ENCODE data around the gene RDH14. TPM values are rescaled to one million over a fixed set of nuclear protein-coding genes. Genes with fewer than 3 reads are reported as not detected.

The RDH14 gene
- total and polyA plus RNA-seq, 2 experiments from 2014 or later, result 38.1 to 40.6 TPM

DNA sequence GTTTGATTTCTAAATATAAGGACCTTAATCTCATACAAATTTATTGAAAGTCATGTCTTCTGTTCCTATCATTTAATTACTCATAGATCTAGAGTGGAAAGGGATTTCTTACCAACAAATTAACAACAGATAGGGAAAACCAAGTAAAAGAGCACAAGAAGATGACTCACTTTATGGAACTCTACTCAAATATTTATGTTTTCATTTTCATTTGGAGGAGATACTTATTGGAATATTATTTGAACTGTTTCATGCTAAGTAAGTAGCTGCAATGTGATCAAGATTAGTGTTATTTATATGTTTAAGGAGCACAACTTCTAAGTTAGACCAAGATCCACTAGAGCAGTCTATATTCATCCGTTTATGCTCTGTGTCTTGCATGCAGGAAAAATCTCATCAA is 27.6 kb upstream of the RDH14 start:
- TF ChIP-seq POLR2AphosphoS5 (IDR thresholded peaks at IDR 0.05; ENCODE audit: low read depth) (no peak), ETS1 (IDR thresholded peaks at IDR 0.05) (no peak), STAT1 (IDR thresholded peaks at IDR 0.05; ENCODE audit: unreplicated experiment) (no peak), EZH2 (IDR thresholded peaks at IDR 0.05; ENCODE audit: low read depth, unreplicated experiment) (no peak), ZNF114 (CRISPR knock-in tag; IDR thresholded peaks at IDR 0.05) (no peak), NANOG (IDR thresholded peaks at IDR 0.05; ENCODE audit: borderline replicate concordance) (no peak), ZNF331 (CRISPR knock-in tag; IDR thresholded peaks at IDR 0.05; ENCODE audit: low read depth) (no peak), CREB1 (CRISPR knock-in tag; IDR thresholded peaks at IDR 0.05; ENCODE audit: low read depth) (no peak), EZH2phosphoT487 (IDR thresholded peaks at IDR 0.05; ENCODE audit: unreplicated experiment) (no peak), JUNB (IDR thresholded peaks at IDR 0.05; ENCODE audit: unreplicated experiment) (no peak), CTCF (conservative IDR thresholded peaks at IDR 0.05; ENCODE audit: low read depth in 2 of 2) (no peak)
- TF ChIP-seq, protein P1, sequence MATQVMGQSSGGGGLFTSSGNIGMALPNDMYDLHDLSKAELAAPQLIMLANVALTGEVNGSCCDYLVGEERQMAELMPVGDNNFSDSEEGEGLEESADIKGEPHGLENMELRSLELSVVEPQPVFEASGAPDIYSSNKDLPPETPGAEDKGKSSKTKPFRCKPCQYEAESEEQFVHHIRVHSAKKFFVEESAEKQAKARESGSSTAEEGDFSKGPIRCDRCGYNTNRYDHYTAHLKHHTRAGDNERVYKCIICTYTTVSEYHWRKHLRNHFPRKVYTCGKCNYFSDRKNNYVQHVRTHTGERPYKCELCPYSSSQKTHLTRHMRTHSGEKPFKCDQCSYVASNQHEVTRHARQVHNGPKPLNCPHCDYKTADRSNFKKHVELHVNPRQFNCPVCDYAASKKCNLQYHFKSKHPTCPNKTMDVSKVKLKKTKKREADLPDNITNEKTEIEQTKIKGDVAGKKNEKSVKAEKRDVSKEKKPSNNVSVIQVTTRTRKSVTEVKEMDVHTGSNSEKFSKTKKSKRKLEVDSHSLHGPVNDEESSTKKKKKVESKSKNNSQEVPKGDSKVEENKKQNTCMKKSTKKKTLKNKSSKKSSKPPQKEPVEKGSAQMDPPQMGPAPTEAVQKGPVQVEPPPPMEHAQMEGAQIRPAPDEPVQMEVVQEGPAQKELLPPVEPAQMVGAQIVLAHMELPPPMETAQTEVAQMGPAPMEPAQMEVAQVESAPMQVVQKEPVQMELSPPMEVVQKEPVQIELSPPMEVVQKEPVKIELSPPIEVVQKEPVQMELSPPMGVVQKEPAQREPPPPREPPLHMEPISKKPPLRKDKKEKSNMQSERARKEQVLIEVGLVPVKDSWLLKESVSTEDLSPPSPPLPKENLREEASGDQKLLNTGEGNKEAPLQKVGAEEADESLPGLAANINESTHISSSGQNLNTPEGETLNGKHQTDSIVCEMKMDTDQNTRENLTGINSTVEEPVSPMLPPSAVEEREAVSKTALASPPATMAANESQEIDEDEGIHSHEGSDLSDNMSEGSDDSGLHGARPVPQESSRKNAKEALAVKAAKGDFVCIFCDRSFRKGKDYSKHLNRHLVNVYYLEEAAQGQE (IDR thresholded peaks at IDR 0.05; ENCODE audit: unreplicated experiment), result no peak
- TF ChIP-seq, protein P2, sequence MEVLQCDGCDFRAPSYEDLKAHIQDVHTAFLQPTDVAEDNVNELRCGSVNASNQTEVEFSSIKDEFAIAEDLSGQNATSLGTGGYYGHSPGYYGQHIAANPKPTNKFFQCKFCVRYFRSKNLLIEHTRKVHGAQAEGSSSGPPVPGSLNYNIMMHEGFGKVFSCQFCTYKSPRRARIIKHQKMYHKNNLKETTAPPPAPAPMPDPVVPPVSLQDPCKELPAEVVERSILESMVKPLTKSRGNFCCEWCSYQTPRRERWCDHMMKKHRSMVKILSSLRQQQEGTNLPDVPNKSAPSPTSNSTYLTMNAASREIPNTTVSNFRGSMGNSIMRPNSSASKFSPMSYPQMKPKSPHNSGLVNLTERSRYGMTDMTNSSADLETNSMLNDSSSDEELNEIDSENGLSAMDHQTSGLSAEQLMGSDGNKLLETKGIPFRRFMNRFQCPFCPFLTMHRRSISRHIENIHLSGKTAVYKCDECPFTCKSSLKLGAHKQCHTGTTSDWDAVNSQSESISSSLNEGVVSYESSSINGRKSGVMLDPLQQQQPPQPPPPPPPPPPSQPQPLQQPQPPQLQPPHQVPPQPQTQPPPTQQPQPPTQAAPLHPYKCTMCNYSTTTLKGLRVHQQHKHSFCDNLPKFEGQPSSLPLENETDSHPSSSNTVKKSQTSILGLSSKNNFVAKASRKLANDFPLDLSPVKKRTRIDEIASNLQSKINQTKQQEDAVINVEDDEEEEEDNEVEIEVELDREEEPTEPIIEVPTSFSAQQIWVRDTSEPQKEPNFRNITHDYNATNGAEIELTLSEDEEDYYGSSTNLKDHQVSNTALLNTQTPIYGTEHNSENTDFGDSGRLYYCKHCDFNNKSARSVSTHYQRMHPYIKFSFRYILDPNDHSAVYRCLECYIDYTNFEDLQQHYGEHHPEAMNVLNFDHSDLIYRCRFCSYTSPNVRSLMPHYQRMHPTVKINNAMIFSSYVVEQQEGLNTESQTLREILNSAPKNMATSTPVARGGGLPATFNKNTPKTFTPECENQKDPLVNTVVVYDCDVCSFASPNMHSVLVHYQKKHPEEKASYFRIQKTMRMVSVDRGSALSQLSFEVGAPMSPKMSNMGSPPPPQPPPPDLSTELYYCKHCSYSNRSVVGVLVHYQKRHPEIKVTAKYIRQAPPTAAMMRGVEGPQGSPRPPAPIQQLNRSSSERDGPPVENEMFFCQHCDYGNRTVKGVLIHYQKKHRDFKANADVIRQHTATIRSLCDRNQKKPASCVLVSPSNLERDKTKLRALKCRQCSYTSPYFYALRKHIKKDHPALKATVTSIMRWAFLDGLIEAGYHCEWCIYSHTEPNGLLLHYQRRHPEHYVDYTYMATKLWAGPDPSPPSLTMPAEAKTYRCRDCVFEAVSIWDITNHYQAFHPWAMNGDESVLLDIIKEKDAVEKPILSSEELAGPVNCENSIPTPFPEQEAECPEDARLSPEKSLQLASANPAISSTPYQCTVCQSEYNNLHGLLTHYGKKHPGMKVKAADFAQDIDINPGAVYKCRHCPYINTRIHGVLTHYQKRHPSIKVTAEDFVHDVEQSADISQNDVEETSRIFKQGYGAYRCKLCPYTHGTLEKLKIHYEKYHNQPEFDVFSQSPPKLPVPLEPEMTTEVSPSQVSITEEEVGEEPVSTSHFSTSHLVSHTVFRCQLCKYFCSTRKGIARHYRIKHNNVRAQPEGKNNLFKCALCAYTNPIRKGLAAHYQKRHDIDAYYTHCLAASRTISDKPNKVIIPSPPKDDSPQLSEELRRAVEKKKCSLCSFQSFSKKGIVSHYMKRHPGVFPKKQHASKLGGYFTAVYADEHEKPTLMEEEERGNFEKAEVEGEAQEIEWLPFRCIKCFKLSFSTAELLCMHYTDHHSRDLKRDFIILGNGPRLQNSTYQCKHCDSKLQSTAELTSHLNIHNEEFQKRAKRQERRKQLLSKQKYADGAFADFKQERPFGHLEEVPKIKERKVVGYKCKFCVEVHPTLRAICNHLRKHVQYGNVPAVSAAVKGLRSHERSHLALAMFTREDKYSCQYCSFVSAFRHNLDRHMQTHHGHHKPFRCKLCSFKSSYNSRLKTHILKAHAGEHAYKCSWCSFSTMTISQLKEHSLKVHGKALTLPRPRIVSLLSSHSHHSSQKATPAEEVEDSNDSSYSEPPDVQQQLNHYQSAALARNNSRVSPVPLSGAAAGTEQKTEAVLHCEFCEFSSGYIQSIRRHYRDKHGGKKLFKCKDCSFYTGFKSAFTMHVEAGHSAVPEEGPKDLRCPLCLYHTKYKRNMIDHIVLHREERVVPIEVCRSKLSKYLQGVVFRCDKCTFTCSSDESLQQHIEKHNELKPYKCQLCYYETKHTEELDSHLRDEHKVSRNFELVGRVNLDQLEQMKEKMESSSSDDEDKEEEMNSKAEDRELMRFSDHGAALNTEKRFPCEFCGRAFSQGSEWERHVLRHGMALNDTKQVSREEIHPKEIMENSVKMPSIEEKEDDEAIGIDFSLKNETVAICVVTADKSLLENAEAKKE (CRISPR knock-in tag; IDR thresholded peaks at IDR 0.05), result no peak
- Mint-ChIP-seq H3K27me3 (ENCODE audit: insufficient read depth, low read depth, poor library complexity) (peaks cover 1% of the 10 kb centered on the region), H3K9me3 (no peaks in the 10 kb centered on the region; the same call in 2 of the 3 replicates), H3K27ac (no peak overlapping the region), H3K4me1 (no peaks in the 10 kb centered on the region), H3K36me3 (ENCODE audit: low read depth) (no peaks in the 10 kb centered on the region), H3K4me3 (no peak overlapping the region)
- H4K20me1 ChIP-seq (replicated peaks; ENCODE audit: insufficient read depth), result no peaks in the 10 kb centered on the region
- no peak overlapping the region for H2AFZ ChIP-seq
- no peaks in the 10 kb centered on the region for H3K27me3 ChIP-seq (ENCODE audit: insufficient read depth)
- H3K4me1 ChIP-seq (ENCODE audit: insufficient read depth), result no peaks in the 10 kb centered on the region
- H3K9me2 ChIP-seq (ENCODE audit: insufficient read depth), result 0 out of 2 replicates have a peak, but pooled peaks cover 8% of the 10 kb centered on the region
- H3K36me3 ChIP-seq (ENCODE audit: insufficient read depth), result no peaks in the 10 kb centered on the region
- no peak overlapping the region for H3K4me2 ChIP-seq
- DNase-seq (ENCODE audit: low spot score) (no peak), ATAC-seq (no peak)
- no peaks in the 10 kb centered on the region for H3F3A ChIP-seq (replicated peaks; ENCODE audit: low read depth)
- no peak overlapping the region for H3K27ac ChIP-seq (ENCODE audit: low read depth)
- H3K79me2 ChIP-seq (replicated peaks; ENCODE audit: insufficient read depth), result no peaks in the 10 kb centered on the region
- no peak overlapping the region for H3K4me3 ChIP-seq
